B cell (primary cell): ENCODE measurements around the gene PSKH1. TPM values are rescaled to one million over a fixed set of nuclear protein-coding genes. Genes with fewer than 3 reads are reported as not detected.

ENCODE experiments used
- ATAC-seq: fragments of 200-7000 bp; cut with Tn5 transposase; one replicate; pipeline ENCODE4 v1.10.0; 2021; ENCODE audit warnings: low read depth, mild to moderate bottlenecking, moderate number of reproducible peaks, moderate library complexity
- CTCF ChIA-PET: fragments of 350-600 bp; sonication (Branson Sonifier 250); formaldehyde crosslinking; loops from one replicate; lab custom pipeline; 2021; ENCODE audit warnings: antibody characterized with exemption, inconsistent platforms; lab: Charles Lee
- POLR2A ChIA-PET: fragments of 350-600 bp; sonication (Branson Sonifier 250); formaldehyde crosslinking; loops from one replicate; lab custom pipeline; 2021; ENCODE audit warnings: antibody characterized with exemption; lab: Charles Lee
- DNase-seq: peaks from one replicate; pipeline ENCODE4 v3.0.0; 2013
- H2AFZ ChIP-seq: 2 replicates; pipeline ENCODE4 v1.6.1; 2012; ENCODE audit warnings: mild to moderate bottlenecking, low read depth, low read length; ENCODE audit not compliant: insufficient read depth, poor library complexity, severe bottlenecking
- H3K27ac ChIP-seq, 2 donors: 1 replicate in 1 of 2; 2 replicates in 1 of 2; pipeline ENCODE4 v1.5.1; 2012 to 2013; ENCODE audit warnings: low read length in 2 of 2, mild to moderate bottlenecking in 2 of 2, moderate library complexity in 1 of 2
- H3K27me3 ChIP-seq, 4 experiments: fragments of 200-600 bp in 1 of 4; sonication (generic) in 1 of 4; replicated peaks in 1 of 4; 1 replicate in 2 of 4; 2 replicates in 2 of 4; pipeline versions ENCODE4 v1.6.1 to v1.7.0; 2013 to 2016; ENCODE audit warnings: low read length in 3 of 4, mild to moderate bottlenecking in 2 of 4, mixed read lengths in 1 of 4, moderate library complexity in 1 of 4; ENCODE audit not compliant: insufficient read depth in 4 of 4, control insufficient read depth in 3 of 4; ENCODE audit errors: control extremely low read depth in 1 of 4
- H3K36me3 ChIP-seq, 2 experiments: replicated peaks in 1 of 2; 1 replicate in 1 of 2; 2 replicates in 1 of 2; pipeline versions ENCODE4 v1.6.1 to v1.7.1; 2013; ENCODE audit warnings: low read length in 1 of 2; ENCODE audit not compliant: insufficient read depth in 2 of 2, control insufficient read depth in 1 of 2; ENCODE audit errors: control extremely low read depth in 1 of 2, extremely low read depth in 1 of 2
- H3K4me1 ChIP-seq, 2 donors: fragments of 200-600 bp in 1 of 2; sonication (generic) in 1 of 2; 1 replicate in 1 of 2; 2 replicates in 1 of 2; pipeline versions ENCODE4 v1.5.1 to v1.6.1; 2013 to 2017; ENCODE audit warnings: low read length in 2 of 2; ENCODE audit not compliant: control insufficient read depth in 2 of 2, insufficient read depth in 2 of 2
- H3K4me2 ChIP-seq: replicated peaks from 2 replicates; pipeline ENCODE3; 2012; ENCODE audit warnings: mild to moderate bottlenecking, low read depth, low read length; ENCODE audit not compliant: poor library complexity, severe bottlenecking
- H3K4me3 ChIP-seq, 5 experiments: fragments of 200-600 bp in 1 of 5; sonication (generic) in 1 of 5; 1 replicate in 3 of 5; 2 replicates in 2 of 5; pipeline versions ENCODE4 v1.5.1 to v1.7.0; 2011 to 2016; ENCODE audit warnings: low read length in 4 of 5, mild to moderate bottlenecking in 4 of 5, low read depth in 2 of 5, control low read depth in 1 of 5, moderate library complexity in 1 of 5; ENCODE audit not compliant: insufficient read depth in 1 of 5; ENCODE audit errors: control extremely low read depth in 1 of 5, extremely low read depth in 1 of 5
- H3K79me2 ChIP-seq: fragments of 200-600 bp; sonication (generic); one replicate; pipeline ENCODE4 v1.6.0; 2016; ENCODE audit warnings: low read length; ENCODE audit not compliant: control insufficient read depth, insufficient read depth
- H3K9ac ChIP-seq: fragments of 200-600 bp; sonication (generic); 2 replicates; pipeline ENCODE4 v1.6.1; 2017; ENCODE audit warnings: mild to moderate bottlenecking, low read length, moderate library complexity
- H3K9me3 ChIP-seq, 3 donors: one replicate each; pipeline versions ENCODE4 v1.6.1 to v1.7.1; 2013; ENCODE audit warnings: low read length in 2 of 3; ENCODE audit not compliant: control insufficient read depth in 2 of 3, insufficient read depth in 1 of 3; ENCODE audit errors: control extremely low read depth in 1 of 3
- H4K20me1 ChIP-seq: 2 replicates; pipeline ENCODE4 v1.6.0; 2012; ENCODE audit warnings: mild to moderate bottlenecking, low read length; ENCODE audit not compliant: insufficient read depth, control insufficient read depth, poor library complexity, severe bottlenecking
- H3K27ac Mint-ChIP-seq: one replicate; pipeline ENCODE4 v1.8.0; 2021; ENCODE audit warnings: mixed read lengths
- H3K27me3 Mint-ChIP-seq: one replicate; pipeline ENCODE4 v1.8.0; 2021; ENCODE audit warnings: mixed read lengths
- H3K4me1 Mint-ChIP-seq: one replicate; pipeline ENCODE4 v1.8.0; 2021; ENCODE audit warnings: mixed read lengths
- H3K4me3 Mint-ChIP-seq: one replicate; pipeline ENCODE4 v1.8.0; 2021; ENCODE audit warnings: mixed read lengths
- H3K9me3 Mint-ChIP-seq: one replicate; pipeline ENCODE4 v1.8.0; 2022; ENCODE audit warnings: mixed read lengths; ENCODE audit not compliant: insufficient read depth
- EZH2 ChIP-seq: IDR thresholded peaks from 2 replicates; pipeline ENCODE4 v1.6.1; 2012; ENCODE audit warnings: borderline replicate concordance, low read depth, mild to moderate bottlenecking, moderate library complexity, low read length; ENCODE audit not compliant: insufficient read depth, poor library complexity, severe bottlenecking
- WGBS: methylation state at CpG from one replicate; pipeline ENCODE4 v1.1.5; 2013; ENCODE audit warnings: missing lambda C conversion rate; ENCODE audit not compliant: insufficient coverage; 5-methylcytosine and 5-hydroxymethylcytosine counted together
- intact Hi-C: fragments of 100-400 bp; cut with micrococcal nuclease; formaldehyde crosslinking; loops from one replicate; pipeline ENCODE4 v1.10.0; 2022
- polyA plus RNA-seq: library from polyadenylated mRNA; depleted of rRNA; stranded (reverse); fragments of >200 nt; gene quantifications from 2 replicates; pipeline ENCODE4 v1.2.3, GENCODE V29; 2012
- total RNA-seq, 2 donors: library from RNA; stranded (reverse); fragments of 120-200 nt in 1 of 2; gene quantifications; 1 replicate in 1 of 2; 2 replicates in 1 of 2; pipeline versions ENCODE4 v1.2.3 to v1.2.4, GENCODE V29; 2013 to 2022
- TF ChIP-seq, protein P1 (sequence below): fragments of 200-600 bp; IDR thresholded peaks from one replicate; pipeline ENCODE4 v1.8.0; 2022; ENCODE audit warnings: antibody characterized with exemption, mild to moderate bottlenecking

The PSKH1 gene
- total and polyA plus RNA-seq, 2 donors (not counting 1 experiment from before 2014, with no cell fraction given): 20.1 to 29.1 TPM

DNA sequence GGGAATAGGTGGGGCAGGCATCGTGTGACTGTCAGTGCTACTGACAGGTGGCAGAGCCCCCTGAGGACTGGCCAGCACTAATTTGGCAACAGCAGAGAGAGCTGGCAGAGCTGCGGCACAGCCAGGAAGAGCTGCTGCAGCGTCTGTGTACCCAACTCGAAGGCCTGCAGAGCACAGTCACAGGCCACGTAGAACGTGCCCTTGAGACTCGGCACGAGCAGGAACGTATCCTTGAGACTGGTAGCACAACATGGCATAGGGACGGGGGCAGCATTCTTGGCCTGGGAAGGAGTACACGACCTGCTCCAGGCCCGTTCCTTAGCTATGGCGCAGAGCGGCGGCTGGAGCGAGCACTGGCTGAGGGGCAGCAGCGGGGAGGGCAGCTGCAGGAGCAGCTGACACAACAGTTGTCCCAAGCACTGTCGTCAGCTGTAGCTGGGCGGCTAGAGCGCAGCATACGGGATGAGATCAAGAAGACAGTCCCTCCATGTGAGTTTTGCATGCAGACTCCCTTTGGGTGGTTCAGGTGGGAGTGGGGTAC lies 11.4 kb upstream of the PSKH1 start:
- H3K9me3 Mint-ChIP-seq: no peaks in the 10 kb centered on the region
- H3K27ac Mint-ChIP-seq: no peak overlapping the region

More for the DNA sequence above, 11.4 kb upstream of the PSKH1 start:
- no peak for DNase-seq
- H3K4me3 Mint-ChIP-seq: no peak overlapping the region
- no peaks in the 10 kb centered on the region for H3K27me3 Mint-ChIP-seq
- Histone ChIP-seq H4K20me1 (peaks cover under 1% of the 10 kb centered on the region), H3K9ac (no peak overlapping the region), H3K79me2 (peaks cover 6% of the 10 kb centered on the region), H3K27ac (no peak overlapping the region), H3K4me1 (no peaks in the 10 kb centered on the region), H2AFZ (no peak overlapping the region), H3K4me3 (no peak overlapping the region), H3K9me3 (no peaks in the 10 kb centered on the region), H3K36me3 (peaks cover 0 to 88% of the 10 kb centered on the region in 2 experiments), H3K4me2 (no peak overlapping the region), H3K27me3 (no peaks in the 10 kb centered on the region)
- 96% methylated on average over 19 of the region's 21 CpGs for WGBS
- H3K4me1 Mint-ChIP-seq: no peaks in the 10 kb centered on the region
- CTCF ChIA-PET: interaction anchor here (0.5 to 9.3 kb wide), 16 partner anchors 12 to 346 kb away, joined by 3 to 151 read pairs (median 4); no protein-coding TSS in a partner anchor
- TF ChIP-seq, protein P1, sequence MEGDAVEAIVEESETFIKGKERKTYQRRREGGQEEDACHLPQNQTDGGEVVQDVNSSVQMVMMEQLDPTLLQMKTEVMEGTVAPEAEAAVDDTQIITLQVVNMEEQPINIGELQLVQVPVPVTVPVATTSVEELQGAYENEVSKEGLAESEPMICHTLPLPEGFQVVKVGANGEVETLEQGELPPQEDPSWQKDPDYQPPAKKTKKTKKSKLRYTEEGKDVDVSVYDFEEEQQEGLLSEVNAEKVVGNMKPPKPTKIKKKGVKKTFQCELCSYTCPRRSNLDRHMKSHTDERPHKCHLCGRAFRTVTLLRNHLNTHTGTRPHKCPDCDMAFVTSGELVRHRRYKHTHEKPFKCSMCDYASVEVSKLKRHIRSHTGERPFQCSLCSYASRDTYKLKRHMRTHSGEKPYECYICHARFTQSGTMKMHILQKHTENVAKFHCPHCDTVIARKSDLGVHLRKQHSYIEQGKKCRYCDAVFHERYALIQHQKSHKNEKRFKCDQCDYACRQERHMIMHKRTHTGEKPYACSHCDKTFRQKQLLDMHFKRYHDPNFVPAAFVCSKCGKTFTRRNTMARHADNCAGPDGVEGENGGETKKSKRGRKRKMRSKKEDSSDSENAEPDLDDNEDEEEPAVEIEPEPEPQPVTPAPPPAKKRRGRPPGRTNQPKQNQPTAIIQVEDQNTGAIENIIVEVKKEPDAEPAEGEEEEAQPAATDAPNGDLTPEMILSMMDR: no peak
- TF ChIP-seq EZH2: no peak
- no peak for ATAC-seq
- intact Hi-C loops: no loop called here
- POLR2A ChIA-PET: interaction anchor here (0.5 kb wide), 1 partner anchor 15 kb away, joined by 3 read pairs; no protein-coding TSS in a partner anchor
